Activated B cell treated with CpG ODN at 0.5 μM for 24 hours (primary cell): ENCODE results near the gene ANGPTL8. TPM values are rescaled to one million over a fixed set of nuclear protein-coding genes. Genes with fewer than 3 reads are reported as not detected.

Experiments used
- ATAC-seq: fragments of 200-7000 bp; cut with Tn5 transposase; one replicate; pipeline ENCODE4 v1.10.0; 2021; ENCODE audit warnings: low read depth, mild to moderate bottlenecking, moderate library complexity
- CTCF ChIA-PET: fragments of 350-600 bp; sonication (Branson Sonifier 250); formaldehyde crosslinking; loops from one replicate; lab custom pipeline; 2021; ENCODE audit warnings: antibody characterized with exemption; lab: Charles Lee
- POLR2A ChIA-PET: fragments of 350-600 bp; sonication (Branson Sonifier 250); formaldehyde crosslinking; loops from one replicate; lab custom pipeline; 2021; ENCODE audit warnings: antibody characterized with exemption; lab: Charles Lee
- DNase-seq: peaks from one replicate; pipeline ENCODE4 v3.0.0; 2022
- H3K27ac Mint-ChIP-seq: one replicate; pipeline ENCODE4 v1.8.0; 2020; ENCODE audit warnings: mixed read lengths
- H3K27me3 Mint-ChIP-seq: one replicate; pipeline ENCODE4 v1.8.0; 2021; ENCODE audit warnings: mixed read lengths
- H3K36me3 Mint-ChIP-seq: one replicate; pipeline ENCODE4 v1.8.0; 2021; ENCODE audit warnings: low read depth, mixed read lengths
- H3K4me1 Mint-ChIP-seq: one replicate; pipeline ENCODE4 v1.8.0; 2021; ENCODE audit warnings: mixed read lengths
- H3K4me3 Mint-ChIP-seq: one replicate; pipeline ENCODE4 v1.8.0; 2020; ENCODE audit warnings: mild to moderate bottlenecking, mixed read lengths
- H3K9me3 Mint-ChIP-seq: one replicate; pipeline ENCODE4 v1.8.0; 2020; ENCODE audit warnings: mixed read lengths
- CTCF ChIP-seq: fragments of 200-600 bp; IDR thresholded peaks from one replicate; pipeline ENCODE4 v1.8.0; 2022; ENCODE audit warnings: antibody characterized with exemption, mild to moderate bottlenecking
- intact Hi-C: fragments of 100-400 bp; cut with micrococcal nuclease; formaldehyde crosslinking; loops from one replicate; pipeline ENCODE4 v1.15.1; 2024
- total RNA-seq: library from RNA; stranded (reverse); gene quantifications from 2 replicates; pipeline ENCODE4 v1.2.3, GENCODE V29; 2022

ANGPTL8 gene
- total RNA-seq, 1 donor from 2014 or later, result not detected

GRCh38 chr19:11203194-11204075 lies 36.0 kb upstream of the ANGPTL8 start:
- intact Hi-C loops, result loop anchor here (1.0 to 2.0 kb wide), 4 partner anchors 66 to 261 kb away; no protein-coding TSS in a partner anchor
- peak; percentile 52 for TF ChIP-seq CTCF
- ATAC-seq (peak; percentile 69), DNase-seq (peak; percentile 38)
- ChIA-PET CTCF (interaction anchor here (1.9 to 3.2 kb wide), 3 partner anchors 66 to 168 kb away, joined by 11 to 19 read pairs (median 17); no protein-coding TSS in a partner anchor), POLR2A (interaction anchor here (0.6 to 2.5 kb wide), 2 partner anchors 168 to 276 kb away, joined by 7 to 15 read pairs; no protein-coding TSS in a partner anchor)
- peaks cover 3% of the 10 kb centered on the region for H3K27me3 Mint-ChIP-seq
- H3K27ac Mint-ChIP-seq, result no peak overlapping the region
- peaks cover 14% of the 10 kb centered on the region for H3K4me1 Mint-ChIP-seq
- no peaks in the 10 kb centered on the region for H3K9me3 Mint-ChIP-seq
- H3K36me3 Mint-ChIP-seq, result no peaks in the 10 kb centered on the region
- no peak overlapping the region for H3K4me3 Mint-ChIP-seq

- CTCF ChIA-PET, result interaction anchor here (1.9 to 3.2 kb wide), 3 partner anchors 67 to 169 kb away, joined by 11 to 19 read pairs (median 17); no protein-coding TSS in a partner anchor
- no peak for TF ChIP-seq CTCF
- no peaks in the 10 kb centered on the region for H3K36me3 Mint-ChIP-seq
- no peak for DNase-seq
- ATAC-seq, result no peak
- H3K4me3 Mint-ChIP-seq, result no peak overlapping the region
- POLR2A ChIA-PET, result interaction anchor here (2.5 kb wide), 1 partner anchor 168 kb away, joined by 7 read pairs; no protein-coding TSS in a partner anchor
- H3K4me1 Mint-ChIP-seq, result peaks cover 14% of the 10 kb centered on the region
- H3K9me3 Mint-ChIP-seq, result no peaks in the 10 kb centered on the region
- no peak overlapping the region for H3K27ac Mint-ChIP-seq
- peaks cover 3% of the 10 kb centered on the region for H3K27me3 Mint-ChIP-seq
- intact Hi-C loops, result loop anchor here (1.0 to 2.0 kb wide), 3 partner anchors 67 to 261 kb away; no protein-coding TSS in a partner anchor
Observed at GRCh38 chr19:11204076-11204602, 35.3 kb upstream of the ANGPTL8 start.

- ChIA-PET CTCF (interaction anchor here (0.6 to 3.2 kb wide), 4 partner anchors 15 to 170 kb away, joined by 3 to 19 read pairs (median 14); no protein-coding TSS in a partner anchor), POLR2A (interaction anchor here (2.5 kb wide), 1 partner anchor 169 kb away, joined by 7 read pairs; no protein-coding TSS in a partner anchor)
- no peak for DNase-seq
- intact Hi-C loops, result loop anchor here (1.0 to 2.0 kb wide), 3 partner anchors 68 to 262 kb away; no protein-coding TSS in a partner anchor
- H3K9me3 Mint-ChIP-seq, result no peaks in the 10 kb centered on the region
- H3K36me3 Mint-ChIP-seq, result no peaks in the 10 kb centered on the region
- H3K4me1 Mint-ChIP-seq, result peaks cover 14% of the 10 kb centered on the region
- ATAC-seq, result no peak
- H3K27ac Mint-ChIP-seq, result no peak overlapping the region
- no peak for TF ChIP-seq CTCF
- no peak overlapping the region for H3K4me3 Mint-ChIP-seq
- peaks cover 3% of the 10 kb centered on the region for H3K27me3 Mint-ChIP-seq
Observed at GRCh38 chr19:11204943-11205349, 34.5 kb upstream of the ANGPTL8 start.

GRCh38 chr19:11205939-11206570 lies 33.4 kb upstream of the ANGPTL8 start:
- CTCF ChIA-PET, result interaction anchor here (0.8 to 3.2 kb wide), 3 partner anchors 69 to 170 kb away, joined by 3 to 19 read pairs (median 4); no protein-coding TSS in a partner anchor
- no peak for DNase-seq
- peak; percentile 64 for ATAC-seq
- peak overlapping the region; percentile 46 for H3K27ac Mint-ChIP-seq
- H3K4me1 Mint-ChIP-seq, result peaks cover 14% of the 10 kb centered on the region
- peaks cover 3% of the 10 kb centered on the region for H3K27me3 Mint-ChIP-seq
- H3K9me3 Mint-ChIP-seq, result no peaks in the 10 kb centered on the region
- TF ChIP-seq CTCF, result no peak
- H3K4me3 Mint-ChIP-seq, result no peak overlapping the region
- intact Hi-C loops, result loop anchor here (2.0 kb wide), 1 partner anchor 263 kb away; no protein-coding TSS in a partner anchor
- POLR2A ChIA-PET, result interaction anchor here (2.5 kb wide), 1 partner anchor 170 kb away, joined by 7 read pairs; no protein-coding TSS in a partner anchor
- H3K36me3 Mint-ChIP-seq, result no peaks in the 10 kb centered on the region
